OCI-LY7 (cell line): ENCODE measurements around the gene LCK. TPM values are rescaled to one million over a fixed set of nuclear protein-coding genes. Genes with fewer than 3 reads are reported as not detected.
"Not testable (repeated sequence)": the region's sequence is repeated elsewhere in the genome, so short reads cannot be mapped to it uniquely, and the experiment has no call there.

Source experiments
- BruUV-seq: library from RNA; stranded (reverse); fragments of 400-500 nt; replicated peaks from 2 replicates; lab custom pipeline; 2021; lab: Mats Ljungman, UMichigan
- CTCF ChIA-PET: fragments of 300-600 bp; sonication (Branson Sonifier 250); formaldehyde crosslinking; loops from one replicate; lab custom pipeline; 2022; ENCODE audit warnings: antibody characterized with exemption; ENCODE audit not compliant: unreplicated experiment; lab: Charles Lee
- POLR2A ChIA-PET: fragments of 300-600 bp; sonication (Branson Sonifier 250); formaldehyde crosslinking; loops from one replicate; lab custom pipeline; 2022; ENCODE audit warnings: antibody characterized with exemption; lab: Charles Lee
- DNase-seq: peaks from one replicate; pipeline ENCODE4 v3.0.0-alpha.2; 2015; ENCODE audit warnings: low spot score
- H2AFZ ChIP-seq: fragments of 200-600 bp; sonication (generic), shearing (Covaris generic); 2 replicates; pipeline ENCODE4 v1.6.1; 2014; ENCODE audit warnings: mild to moderate bottlenecking, antibody characterized with exemption, low read length, moderate library complexity
- H3K27ac ChIP-seq: fragments of 200-600 bp; sonication (generic); 2 replicates; pipeline ENCODE4 v1.5.1; 2014; ENCODE audit warnings: mixed run types, low read depth, mild to moderate bottlenecking, moderate library complexity, low read length, inconsistent platforms; ENCODE audit not compliant: poor library complexity, severe bottlenecking
- H3K36me3 ChIP-seq: fragments of 200-600 bp; sonication (generic); 2 replicates; pipeline ENCODE4 v1.6.1; 2014; ENCODE audit warnings: mild to moderate bottlenecking, antibody characterized with exemption, low read length, moderate library complexity, mixed read lengths; ENCODE audit not compliant: insufficient read depth
- H3K4me1 ChIP-seq: fragments of 200-600 bp; sonication (generic); 2 replicates; pipeline ENCODE4 v1.5.1; 2014; ENCODE audit warnings: mild to moderate bottlenecking, low read length; ENCODE audit not compliant: insufficient read depth, poor library complexity, severe bottlenecking
- H3K4me2 ChIP-seq: fragments of 200-600 bp; sonication (generic); 2 replicates; pipeline ENCODE4 v1.6.1; 2014; ENCODE audit warnings: mild to moderate bottlenecking, low read length
- H3K4me3 ChIP-seq: fragments of 200-600 bp; sonication (generic); 2 replicates; pipeline ENCODE4 v1.5.1; 2014; ENCODE audit warnings: mild to moderate bottlenecking, low read depth, low read length; ENCODE audit not compliant: poor library complexity, severe bottlenecking
- H3K79me2 ChIP-seq: fragments of 200-600 bp; sonication (generic); 2 replicates; pipeline ENCODE4 v1.6.1; 2016; ENCODE audit warnings: low read depth, mild to moderate bottlenecking, low read length, moderate library complexity, mixed read lengths; ENCODE audit not compliant: insufficient read depth
- H3K9me2 ChIP-seq: fragments of 200-600 bp; sonication (generic); 2 replicates; pipeline ENCODE4 v1.6.1; 2016; ENCODE audit warnings: mild to moderate bottlenecking, low read length, mixed read lengths; ENCODE audit not compliant: insufficient read depth
- H3K9me3 ChIP-seq: fragments of 200-600 bp; sonication (generic); 2 replicates; pipeline ENCODE4 v1.6.1; 2014; ENCODE audit warnings: mild to moderate bottlenecking, mixed run types, low read length, mixed read lengths
- H4K20me1 ChIP-seq: fragments of 200-600 bp; sonication (generic); 2 replicates; pipeline ENCODE4 v1.6.1; 2014; ENCODE audit warnings: mild to moderate bottlenecking, antibody characterized with exemption, low read length, moderate library complexity, mixed read lengths; ENCODE audit not compliant: insufficient read depth
- CTCF ChIP-seq: fragments of 200-600 bp; sonication (generic); conservative IDR thresholded peaks from 2 replicates; pipeline ENCODE4 v1.5.1; 2014; ENCODE audit warnings: mild to moderate bottlenecking, antibody characterized with exemption, low read length, moderate library complexity, mixed read lengths
- EZH2phosphoT487 ChIP-seq: fragments of 200-600 bp; sonication (generic); IDR thresholded peaks from 2 replicates; pipeline ENCODE4 v1.6.1; 2018; ENCODE audit warnings: low read depth, borderline replicate concordance, mild to moderate bottlenecking, mixed run types, antibody characterized with exemption, low read length, moderate library complexity, mixed read lengths
- intact Hi-C: fragments of 100-400 bp; cut with micrococcal nuclease; formaldehyde crosslinking; loops from one replicate; pipeline ENCODE4 v1.10.0; 2022; ENCODE audit not compliant: unreplicated experiment
- total RNA-seq, 2 experiments: library from RNA; depleted of rRNA in 1 of 2; stranded (reverse); fragments of >200 nt in 1 of 2; shearing (Covaris generic) in 1 of 2; gene quantifications; 2 replicates each; pipeline ENCODE4 v1.2.3, GENCODE V29; 2014 to 2022

LCK gene
- total RNA-seq, 2 experiments from 2014 or later = 146 to 218 TPM

GRCh38 chr1:32257227-32257508 is 6.1 kb downstream of the LCK start:
- POLR2A ChIA-PET = interaction anchor here (6.4 kb wide), 1 partner anchor 7 kb away, joined by 79 read pairs; the partner anchor contains the start of gene LCK
- no peaks in the 10 kb centered on the region for H4K20me1 ChIP-seq
- no peaks in the 10 kb centered on the region for H3K9me3 ChIP-seq
- no TSS peak for BruUV-seq
- H3K36me3 ChIP-seq = peaks cover 14% of the 10 kb centered on the region; the same call in 1 of the 2 replicates
- H3K27ac ChIP-seq = peak overlapping the region; percentile 99
- peak overlapping the region; percentile 2; the same call in 1 of the 2 replicates for H2AFZ ChIP-seq
- peaks cover 87% of the 10 kb centered on the region for H3K4me1 ChIP-seq
- no peaks in the 10 kb centered on the region for H3K9me2 ChIP-seq
- TF ChIP-seq EZH2phosphoT487 = no peak
- TF ChIP-seq CTCF = no peak
- peak overlapping the region; percentile 83 for H3K4me2 ChIP-seq
- peak overlapping the region; percentile 45 for H3K4me3 ChIP-seq
- intact Hi-C loops = no loop called here
- H3K79me2 ChIP-seq = peaks cover 87% of the 10 kb centered on the region
- CTCF ChIA-PET = no interaction called here
- no peak for DNase-seq

- H3K9me2 ChIP-seq, CTCF ChIA-PET, H4K20me1 ChIP-seq, DNase-seq, H2AFZ ChIP-seq, H3K9me3 ChIP-seq, intact Hi-C loops: not testable (repeated sequence)
- Histone ChIP-seq H3K27ac (peak overlapping the region; percentile 98), H3K4me1 (peaks cover 78% of the 10 kb centered on the region), H3K4me2 (peak overlapping the region; percentile 78), H3K4me3 (peak overlapping the region; percentile 40), H3K36me3 (peaks cover 17% of the 10 kb centered on the region), H3K79me2 (peaks cover 56% of the 10 kb centered on the region; the same call in 1 of the 2 replicates)
- TSS peak; percentile 85 for BruUV-seq
- POLR2A ChIA-PET = interaction anchor here (0.7 to 6.4 kb wide), 3 partner anchors 9 to 27 kb away, joined by 5 to 79 read pairs (median 6); partner anchors contain the start of gene LCK
Measured at GRCh38 chr1:32263236-32263593, 12.2 kb downstream of the LCK start.

- peaks cover 17% of the 10 kb centered on the region for H3K36me3 ChIP-seq
- no peak overlapping the region for H2AFZ ChIP-seq
- peaks cover 72% of the 10 kb centered on the region for H3K4me1 ChIP-seq
- H3K9me3 ChIP-seq = no peaks in the 10 kb centered on the region
- TF ChIP-seq CTCF (no peak), EZH2phosphoT487 (no peak)
- no peaks in the 10 kb centered on the region for H4K20me1 ChIP-seq
- no TSS peak for BruUV-seq
- no peaks in the 10 kb centered on the region for H3K9me2 ChIP-seq
- H3K4me2 ChIP-seq = peak overlapping the region; percentile 78
- intact Hi-C loops = no loop called here
- peak; percentile 90 for DNase-seq
- peak overlapping the region; percentile 54 for H3K4me3 ChIP-seq
- CTCF ChIA-PET = no interaction called here
- POLR2A ChIA-PET = interaction anchor here (0.7 to 3.3 kb wide), 4 partner anchors 8 to 27 kb away, joined by 4 to 17 read pairs (median 6); no protein-coding TSS in a partner anchor
- peak overlapping the region; percentile 98 for H3K27ac ChIP-seq
- H3K79me2 ChIP-seq = peaks cover 50% of the 10 kb centered on the region; the same call in 1 of the 2 replicates
Measured at GRCh38 chr1:32263744-32264143, 12.7 kb downstream of the LCK start.
